Stimulated activated CD8-positive, alpha-beta memory T cell treated with anti-CD3 and anti-CD28 coated beads, Interleukin-15, amount 100 ng/mL, for 1 hour (primary cell): ENCODE results near the gene PTCD3.

Source experiments
- DNase-seq: peaks from one replicate; pipeline ENCODE4 v3.0.0-alpha.2; 2020; ENCODE audit warnings: low read depth

PTCD3 gene

GRCh38 chr2:86143926-86144685 lies 38.1 kb downstream of the PTCD3 start:
- no peak for DNase-seq

DNA sequence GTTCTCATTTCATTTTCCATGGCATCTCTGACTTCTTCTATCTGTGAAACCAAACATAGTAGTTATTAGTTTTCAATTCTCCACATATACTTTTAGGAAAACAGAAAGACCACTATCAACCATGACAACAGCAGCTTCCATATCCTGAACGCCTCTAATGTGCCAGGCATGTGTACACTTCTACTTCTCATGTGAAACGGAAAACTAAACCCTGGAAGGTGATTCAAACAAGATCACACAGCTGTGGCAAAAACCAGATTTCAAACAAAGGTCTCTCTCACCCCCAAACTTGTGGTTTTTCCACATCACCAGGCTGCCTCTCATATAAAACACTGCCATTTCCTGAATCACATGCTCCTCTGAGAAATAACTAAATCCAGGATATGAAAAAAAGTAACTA lies 41.8 kb downstream of the PTCD3 start:
- no peak for DNase-seq

DNA sequence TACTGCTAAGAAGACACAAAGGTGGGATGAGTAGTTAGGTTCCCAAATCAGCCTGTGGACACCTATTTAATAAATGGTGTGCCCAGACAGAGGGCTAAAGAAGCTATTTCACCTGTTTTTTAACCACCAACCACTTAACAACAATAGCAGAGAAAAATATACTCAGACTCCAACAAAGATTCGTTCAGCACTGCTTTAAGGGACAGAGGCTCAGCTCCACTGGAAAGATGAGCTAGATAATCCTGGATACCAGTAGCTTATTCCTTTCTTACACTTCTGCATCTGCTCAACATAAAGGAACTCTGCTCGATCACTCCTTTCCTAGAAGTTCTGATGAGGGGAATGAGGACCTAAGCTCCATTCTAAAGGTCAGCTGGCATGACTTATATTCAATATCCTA lies 44.5 kb downstream of the PTCD3 start:
- no peak for DNase-seq

DNA sequence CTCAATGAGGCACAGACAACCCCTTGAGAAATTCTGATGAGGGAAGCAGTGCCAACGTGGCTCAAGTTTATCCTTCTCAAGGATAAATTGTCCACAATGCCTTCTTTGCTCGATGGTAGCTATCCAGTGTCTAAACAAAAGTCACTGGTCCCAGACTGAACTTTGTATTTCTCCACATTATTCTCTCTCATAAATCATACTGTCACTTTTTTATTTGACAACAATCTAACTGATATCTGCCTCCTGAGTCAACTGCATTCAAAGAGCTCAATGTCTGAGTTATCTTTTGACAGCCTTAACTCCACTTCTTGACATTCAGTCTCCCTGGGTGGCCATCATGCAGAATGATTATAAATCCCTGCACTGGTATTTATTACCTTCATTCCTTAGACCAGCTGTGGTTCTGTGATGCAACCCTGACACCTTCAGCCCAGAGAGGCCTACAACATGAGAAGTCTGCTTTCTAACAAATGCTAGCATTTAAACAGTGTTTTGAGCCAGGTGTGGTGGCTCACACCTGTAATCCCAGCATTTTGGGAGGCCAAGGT lies 51.0 kb downstream of the PTCD3 start:
- no peak for DNase-seq

DNA sequence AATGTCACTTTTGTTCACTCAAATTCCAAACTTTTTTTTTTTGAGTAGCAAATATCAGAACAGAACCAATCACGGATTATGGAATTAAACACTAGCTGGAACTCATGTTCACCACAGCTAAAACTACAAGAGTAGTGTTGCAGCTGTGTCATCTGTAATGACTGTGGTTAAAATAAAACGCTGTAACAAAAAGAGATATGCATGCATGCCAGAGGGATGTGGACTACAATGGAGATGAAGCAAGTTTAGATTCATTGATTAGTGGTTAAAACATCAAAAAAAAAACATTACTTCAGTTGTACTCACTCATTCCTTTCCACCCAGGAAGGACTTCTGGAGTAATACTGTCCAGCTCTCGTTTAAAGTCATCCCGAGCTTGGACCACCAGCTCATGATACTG lies 52.3 kb downstream of the PTCD3 start:
- no peak for DNase-seq

- no peak for DNase-seq
These were observed 54.3 kb downstream of the PTCD3 start for GRCh38 chr2:86160156-86160952.

- no peak for DNase-seq
These were observed 64.4 kb downstream of the PTCD3 start for GRCh38 chr2:86170449-86170848.

DNA sequence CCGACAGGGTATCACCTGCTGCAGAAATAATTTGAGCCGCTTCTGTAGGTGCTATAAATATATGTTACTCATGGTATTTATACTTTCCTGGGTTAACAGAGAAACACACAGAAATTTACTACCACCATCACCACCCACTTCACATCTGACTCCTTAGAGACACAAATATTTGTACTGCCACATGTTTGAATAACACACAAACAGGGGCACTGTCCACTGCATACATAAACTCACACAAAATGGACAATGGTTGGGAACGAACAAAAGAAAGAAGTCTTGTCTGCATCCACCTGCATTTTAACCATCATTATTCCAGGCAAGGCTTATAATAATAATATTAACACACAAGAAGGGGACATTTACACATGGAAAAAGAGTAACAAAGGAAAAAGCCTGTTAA lies 65.3 kb downstream of the PTCD3 start:
- no peak for DNase-seq

GRCh38 chr2:86172610-86173009 lies 66.6 kb downstream of the PTCD3 start:
- no peak for DNase-seq

GRCh38 chr2:86174445-86174844 lies 68.4 kb downstream of the PTCD3 start:
- DNase-seq, result no peak

DNA sequence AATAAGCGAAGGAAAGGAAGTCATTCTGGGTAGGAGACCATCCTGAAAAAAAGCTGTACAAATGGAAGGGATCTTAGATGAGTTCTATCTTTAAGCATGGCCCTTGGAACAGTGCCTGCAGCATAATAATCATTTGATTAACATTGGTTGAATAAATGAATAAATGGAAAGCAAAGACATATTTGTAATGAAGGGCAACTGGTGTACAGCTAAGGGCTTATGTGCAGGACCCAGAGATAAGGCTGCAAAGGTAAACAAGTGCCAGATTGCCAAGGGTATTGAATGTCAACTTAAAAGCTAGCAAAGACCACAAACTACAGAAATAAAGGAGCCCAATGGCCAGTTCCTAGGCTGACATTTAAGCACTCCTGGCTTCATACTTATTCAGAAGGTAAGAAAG lies 69.8 kb downstream of the PTCD3 start:
- DNase-seq, result no peak

DNA sequence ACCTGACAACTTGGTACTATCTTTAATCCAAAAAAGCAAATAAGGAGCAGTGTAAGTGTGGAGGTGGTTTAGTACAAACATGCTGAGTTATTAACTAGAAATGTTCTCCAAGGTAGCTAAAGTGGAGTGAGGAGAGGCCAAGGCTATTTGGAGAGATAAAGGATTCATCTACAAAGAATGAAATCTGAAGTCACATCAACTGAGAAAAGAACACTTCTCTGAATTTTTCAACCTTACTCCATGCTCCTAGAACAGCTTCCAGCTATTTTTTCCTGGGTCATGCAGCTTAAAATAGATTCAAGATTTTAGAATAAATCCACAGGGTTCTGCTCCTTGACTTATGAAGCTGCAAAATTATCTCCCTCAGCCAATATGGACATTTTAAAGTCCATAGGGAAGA lies 70.6 kb downstream of the PTCD3 start:
- DNase-seq, result no peak

DNA sequence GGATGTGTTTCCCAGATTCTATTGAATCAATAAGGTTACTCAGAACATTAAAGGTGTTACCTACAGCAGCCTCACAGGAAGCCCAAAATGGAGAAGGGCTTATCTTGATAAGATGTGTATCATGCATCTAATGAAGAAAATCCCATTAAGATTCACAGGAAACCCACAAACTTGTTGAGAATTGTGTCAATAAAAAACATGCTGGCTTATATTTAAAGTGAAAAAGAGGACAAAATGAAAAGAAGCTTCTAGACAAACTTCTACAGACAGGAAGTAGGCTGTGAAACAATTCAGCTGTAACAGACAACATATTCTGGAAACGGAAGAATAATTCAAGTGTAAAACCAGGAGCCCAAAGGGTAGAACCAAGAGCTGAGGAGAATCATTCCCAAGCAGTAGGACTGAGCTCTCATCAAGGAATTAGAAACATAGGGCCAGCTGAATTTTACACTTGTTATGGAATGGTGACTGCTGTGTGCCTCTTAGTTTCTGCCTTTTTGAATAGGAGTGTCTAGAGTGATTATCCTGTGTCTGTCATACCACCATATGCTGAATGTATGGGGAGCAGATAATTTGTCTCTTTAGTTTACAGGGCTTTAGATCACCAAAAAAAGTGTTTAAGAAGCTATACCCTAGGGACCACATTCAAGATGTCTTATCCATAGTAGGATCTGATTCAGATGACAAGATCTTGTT lies 79.6 kb downstream of the PTCD3 start:
- no peak for DNase-seq

- DNase-seq, result no peak
These were observed 80.4 kb downstream of the PTCD3 start for GRCh38 chr2:86186431-86186830.

GRCh38 chr2:86189782-86190416 lies 83.9 kb downstream of the PTCD3 start:
- no peak for DNase-seq
